ENCODE measurements around the gene SLC25A21. TPM values are rescaled to one million over a fixed set of nuclear protein-coding genes. Genes with fewer than 3 reads are reported as not detected.
"Not testable (repeated sequence)": the region's sequence is repeated elsewhere in the genome, so short reads cannot be mapped to it uniquely, and the experiment has no call there.

SLC25A21 gene
- total RNA-seq, 1 donor from 2014 or later: 0.78 TPM

- no peak for DNase-seq
Measured at GRCh38 chr14:37088356-37089215, 83.8 kb downstream of the SLC25A21 start.

DNA sequence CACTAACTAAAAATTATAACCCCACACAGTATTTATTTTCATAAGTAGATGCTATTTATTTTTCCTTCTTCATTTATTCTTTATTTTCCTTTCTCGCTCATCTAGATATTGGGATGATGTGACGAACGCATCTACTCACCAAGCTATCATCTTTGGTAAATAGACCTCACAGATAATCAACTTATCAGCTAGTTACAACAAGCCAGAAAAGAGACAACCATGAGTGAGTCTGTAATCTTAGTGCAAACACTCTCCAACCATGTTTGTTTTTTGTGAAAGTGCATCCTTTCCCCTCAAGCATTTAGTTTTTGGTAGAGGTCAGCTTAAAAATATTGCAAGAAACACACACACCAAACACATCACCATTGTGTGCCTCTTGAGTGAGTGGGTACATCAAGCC, 84.9 kb downstream of the SLC25A21 start:
- no peak for DNase-seq

- no peak for DNase-seq
Measured at GRCh38 chr14:37083599-37083998, 88.8 kb downstream of the SLC25A21 start.

- no peak for DNase-seq
Measured at GRCh38 chr14:37082449-37082848, 90.0 kb downstream of the SLC25A21 start.

DNA sequence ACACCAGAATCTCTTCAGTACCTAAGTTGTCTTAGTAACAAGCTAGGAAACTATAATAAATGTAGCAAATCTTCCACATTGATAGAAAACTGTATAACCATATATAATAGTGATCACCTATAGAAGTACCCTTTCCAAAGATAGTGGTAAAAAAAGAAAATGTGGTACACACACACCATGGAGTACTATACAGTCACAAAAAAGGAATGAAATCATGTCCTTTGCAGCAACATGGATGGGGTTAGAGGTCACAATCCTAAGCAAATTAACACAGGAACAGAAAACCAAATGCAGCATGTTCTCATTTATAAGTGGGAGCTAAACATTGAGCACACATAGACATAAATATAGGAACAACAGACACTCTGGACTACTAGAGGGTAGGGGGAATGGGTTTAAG, 90.5 kb downstream of the SLC25A21 start:
- DNase-seq: no peak

- DNase-seq: no peak
Measured at GRCh38 chr14:37081218-37081617, 91.2 kb downstream of the SLC25A21 start.

GRCh38 chr14:37078131-37078530, 94.3 kb downstream of the SLC25A21 start:
- no peak for DNase-seq

- not testable (repeated sequence) for DNase-seq
Measured at GRCh38 chr14:37074320-37074719, 98.1 kb downstream of the SLC25A21 start.

GRCh38 chr14:37063467-37064240, 108.8 kb downstream of the SLC25A21 start:
- no peak for DNase-seq

GRCh38 chr14:37062191-37062803, 110.1 kb downstream of the SLC25A21 start:
- no peak for DNase-seq

DNA sequence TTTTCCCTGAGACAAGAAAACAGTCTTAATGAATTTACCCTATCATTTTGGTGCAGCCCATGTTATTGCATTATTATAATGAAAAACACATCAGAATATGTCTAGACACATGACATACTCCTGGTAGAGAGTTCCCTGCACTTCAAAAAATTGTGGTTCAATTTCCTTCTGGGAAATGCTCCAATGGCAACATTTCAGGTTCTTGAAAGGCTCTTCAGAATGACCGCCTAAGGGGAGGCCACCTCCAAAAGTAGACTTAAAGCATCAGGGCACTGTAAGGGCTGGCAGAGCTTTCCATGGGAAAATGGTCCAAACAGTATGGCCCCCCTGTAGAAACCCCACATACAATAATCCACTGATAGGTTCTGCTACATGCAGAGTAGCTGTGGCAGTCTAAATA, 110.7 kb downstream of the SLC25A21 start:
- DNase-seq: no peak

GRCh38 chr14:37060496-37061260, 111.7 kb downstream of the SLC25A21 start:
- DNase-seq: no peak

GRCh38 chr14:37057776-37058175, 114.6 kb downstream of the SLC25A21 start:
- DNase-seq: no peak

DNA sequence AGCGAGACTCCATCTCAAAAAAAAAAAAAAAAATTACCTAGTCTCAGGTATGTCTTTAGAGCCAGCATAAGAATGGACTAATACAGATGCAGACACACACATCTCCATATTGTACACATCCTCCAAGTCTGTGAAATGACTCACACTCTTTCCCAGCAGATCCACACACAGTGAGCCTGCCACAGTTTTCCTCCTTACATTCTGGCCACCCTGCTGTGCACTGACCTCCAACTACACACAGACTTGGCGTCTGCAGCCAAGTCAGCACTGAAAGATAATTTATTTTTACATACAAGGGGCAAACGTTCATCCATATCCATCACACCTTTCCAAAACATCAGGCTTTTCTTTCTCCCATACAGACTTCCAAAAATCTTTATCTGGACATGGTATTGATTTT, 115.9 kb downstream of the SLC25A21 start:
- no peak for DNase-seq

GRCh38 chr14:37054869-37055268, 117.5 kb downstream of the SLC25A21 start:
- DNase-seq: no peak

DNA sequence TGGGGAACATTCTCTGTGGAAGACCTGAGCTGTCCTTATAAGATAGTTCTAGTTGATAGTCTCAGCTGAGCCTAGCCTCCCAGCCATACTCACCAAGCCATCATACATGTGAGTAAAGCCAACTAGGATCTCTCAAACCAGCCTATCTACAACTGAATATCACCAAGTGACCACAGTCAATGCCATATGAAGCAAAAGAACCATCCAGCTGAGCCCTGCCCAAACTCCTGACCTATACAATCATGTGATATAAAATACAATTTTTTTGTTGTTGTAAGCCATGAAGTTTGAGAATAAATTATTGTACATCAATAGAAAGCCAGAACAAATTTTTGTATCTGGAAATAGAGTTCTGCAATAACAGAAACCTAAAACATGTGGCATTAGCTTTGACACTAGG, 118.3 kb downstream of the SLC25A21 start:
- DNase-seq: no peak

DNA sequence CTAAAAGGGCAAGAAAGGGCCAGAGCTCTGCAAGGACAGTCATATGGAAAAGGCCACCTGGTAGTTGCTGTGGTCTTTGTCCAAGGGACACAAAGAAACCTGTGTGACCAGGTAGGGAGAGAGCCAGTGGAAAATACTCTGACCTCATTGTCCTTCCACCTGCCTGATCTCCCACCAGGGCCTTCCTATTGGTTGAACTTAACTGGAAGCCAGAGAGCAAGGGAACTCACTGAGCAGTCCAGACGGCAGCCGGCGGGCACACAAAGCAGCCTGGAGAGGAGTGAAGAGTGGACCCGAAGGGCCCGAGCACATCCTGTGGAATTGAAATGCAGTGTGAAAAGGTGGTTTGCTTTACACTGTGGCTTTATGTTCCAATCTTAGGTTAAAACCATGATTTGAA, 120.7 kb downstream of the SLC25A21 start:
- DNase-seq: no peak

DNA sequence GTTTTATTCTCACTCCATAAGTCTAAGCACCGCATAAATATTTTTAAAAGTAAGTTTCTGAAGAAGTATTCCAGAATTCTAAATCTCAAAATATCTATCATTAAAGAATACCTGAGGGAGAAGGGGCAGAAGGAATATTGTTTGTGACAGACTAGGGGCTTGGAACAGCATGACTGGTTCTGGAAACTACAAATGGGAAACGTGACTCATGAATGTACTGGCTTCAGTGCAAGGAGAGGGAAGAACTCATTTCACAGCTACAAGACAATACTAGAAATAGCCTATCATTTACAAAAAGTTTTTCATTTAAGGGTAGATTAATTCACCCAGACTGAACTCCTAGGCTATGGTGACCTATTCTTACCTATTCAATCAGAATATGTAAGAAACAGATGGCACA, 121.3 kb downstream of the SLC25A21 start:
- DNase-seq: no peak

DNA sequence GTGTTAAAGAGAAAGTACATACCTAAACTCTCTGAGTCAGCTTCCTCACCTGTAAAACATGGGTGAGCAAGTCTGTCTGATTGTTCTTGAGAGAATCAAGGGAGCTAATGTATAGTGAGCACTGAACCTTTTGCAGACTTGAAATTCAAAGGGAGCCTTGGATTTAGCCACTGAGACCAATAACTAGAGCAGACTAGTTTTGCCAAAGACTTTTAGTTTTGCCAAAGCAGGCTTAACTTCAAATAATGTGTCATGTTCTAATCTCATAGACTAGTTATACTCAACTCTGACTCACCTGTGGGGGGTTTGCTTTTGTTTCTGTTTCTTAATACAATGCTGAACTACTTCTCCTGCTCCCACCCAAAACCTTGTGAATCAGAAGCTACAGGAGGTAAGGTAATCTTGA, 123.7 kb downstream of the SLC25A21 start:
- DNase-seq: no peak

DNA sequence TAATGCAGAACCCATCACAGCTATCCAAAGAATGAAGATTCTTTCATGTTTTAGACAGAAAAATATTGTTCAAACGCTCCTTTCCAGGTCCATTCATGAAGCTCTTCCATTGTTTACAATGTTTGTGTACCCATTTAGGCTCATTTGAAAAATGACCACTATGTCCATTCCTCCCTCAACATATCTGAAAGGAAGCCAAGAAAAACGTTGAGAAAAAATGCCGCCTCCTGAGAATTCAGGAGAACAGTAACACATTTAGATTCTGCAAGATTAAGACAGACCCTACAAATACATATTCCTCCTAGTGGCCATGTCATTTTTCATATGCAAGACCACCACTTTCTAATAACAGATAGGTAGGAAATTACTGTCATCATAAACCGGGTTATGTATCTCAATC, 124.4 kb downstream of the SLC25A21 start:
- no peak for DNase-seq

- DNase-seq: no peak
Measured at GRCh38 chr14:37047226-37047625, 125.2 kb downstream of the SLC25A21 start.

- DNase-seq: no peak
Measured at GRCh38 chr14:37046815-37047214, 125.6 kb downstream of the SLC25A21 start.
